Hypothalamus (tissue), 51 donors: Measurements from ENCODE around the gene PPARA.

Experiments used
- DNase-seq, 51 donors: peaks; one replicate each; lab custom pipeline; 2025; lab: John Stamatoyannopoulos, UW

PPARA gene

GRCh38 chr22:46140989-46141928, 9.1 kb upstream of the PPARA start:
- no peak for DNase-seq

GRCh38 chr22:46142548-46143490, 7.5 kb upstream of the PPARA start:
- DNase-seq, result peak in 2 of 51 donors; percentile 28 to 41

GRCh38 chr22:46143491-46144147, 6.7 kb upstream of the PPARA start:
- no peak for DNase-seq

GRCh38 chr22:46145361-46145851, 4.9 kb upstream of the PPARA start:
- no peak for DNase-seq

- DNase-seq, result no peak
These were observed 4.4 kb upstream of the PPARA start for GRCh38 chr22:46145896-46146295.

- DNase-seq, result no peak
These were observed 4.0 kb upstream of the PPARA start for GRCh38 chr22:46146329-46146728.

- DNase-seq, result no peak
These were observed 3.3 kb upstream of the PPARA start for GRCh38 chr22:46147061-46147460.

GRCh38 chr22:46147471-46148267, 2.7 kb upstream of the PPARA start:
- peak in 2 of 51 donors; percentile 10 to 11 for DNase-seq

- DNase-seq, result no peak
These were observed 2.0 kb upstream of the PPARA start for GRCh38 chr22:46148336-46148735.

GRCh38 chr22:46148816-46149511, 1.4 kb upstream of the PPARA start:
- DNase-seq, result no peak

- peak in 38 of 51 donors; percentile 17 to 83 (median 56) for DNase-seq
These were observed 753 bp upstream of the PPARA start for GRCh38 chr22:46149512-46150033.

GRCh38 chr22:46150655-46151477, 540 bp downstream of the PPARA start:
- peak in 18 of 51 donors; percentile 27 to 82 (median 66) for DNase-seq

GRCh38 chr22:46153930-46154329, 3.6 kb downstream of the PPARA start:
- DNase-seq, result no peak

- DNase-seq, result no peak
These were observed 5.7 kb downstream of the PPARA start for GRCh38 chr22:46156031-46156430.

GRCh38 chr22:46158283-46158682, 8.0 kb downstream of the PPARA start:
- no peak for DNase-seq

GRCh38 chr22:46159212-46159611, 8.9 kb downstream of the PPARA start:
- no peak for DNase-seq

- no peak for DNase-seq
These were observed 9.5 kb downstream of the PPARA start for GRCh38 chr22:46159777-46160176.

GRCh38 chr22:46162285-46162684, 12.0 kb downstream of the PPARA start:
- DNase-seq, result no peak
